Measurements from ENCODE around the gene PHB1.
A peak's percentile ranks its signal among the peaks of the same experiment; 100 is the strongest.
"Not testable (repeated sequence)": the region's sequence is repeated elsewhere in the genome, so short reads cannot be mapped to it uniquely, and the experiment has no call there.

Gene PHB1

GRCh38 chr17:49373115-49373514 lies 41.6 kb downstream of the PHB1 start:
- DNase-seq: no peak

- DNase-seq: no peak
Measured at GRCh38 chr17:49372425-49372824, 42.3 kb downstream of the PHB1 start.

- no peak for DNase-seq
Measured at GRCh38 chr17:49370971-49371834, 43.5 kb downstream of the PHB1 start.

- DNase-seq: no peak
Measured at GRCh38 chr17:49369760-49370159, 44.9 kb downstream of the PHB1 start.

- DNase-seq: no peak
Measured at GRCh38 chr17:49369089-49369488, 45.6 kb downstream of the PHB1 start.

- no peak for DNase-seq
Measured at GRCh38 chr17:49365667-49366066, 49.0 kb downstream of the PHB1 start.

- DNase-seq: not testable (repeated sequence)
Measured at GRCh38 chr17:49365126-49365525, 49.6 kb downstream of the PHB1 start.

- no peak for DNase-seq
Measured at GRCh38 chr17:49364119-49364518, 50.6 kb downstream of the PHB1 start.

GRCh38 chr17:49363251-49363650 lies 51.4 kb downstream of the PHB1 start:
- no peak for DNase-seq

- DNase-seq: no peak
Measured at GRCh38 chr17:49362723-49363117, 52.0 kb downstream of the PHB1 start.

GRCh38 chr17:49361902-49362722 lies 52.6 kb downstream of the PHB1 start, which contains the start of gene ZNF652:
ZNF652 (minus strand) TSS chr17:49362250; CDS start chr17:49317725, 44,525 bp downstream.
- peak; percentile 85 for DNase-seq

- peak; percentile 72 for DNase-seq
Measured at GRCh38 chr17:49361129-49361901, 53.4 kb downstream of the PHB1 start.

GRCh38 chr17:49360796-49361128 lies 53.9 kb downstream of the PHB1 start:
- no peak for DNase-seq

GRCh38 chr17:49359990-49360795 lies 54.5 kb downstream of the PHB1 start:
- no peak for DNase-seq

GRCh38 chr17:49358641-49359247 lies 55.9 kb downstream of the PHB1 start:
- no peak for DNase-seq

GRCh38 chr17:49357516-49357915 lies 57.2 kb downstream of the PHB1 start:
- no peak for DNase-seq

GRCh38 chr17:49356320-49356719 lies 58.4 kb downstream of the PHB1 start:
- DNase-seq: no peak
